GM12878 (cell line): ENCODE data around the gene TAF6. TPM values are rescaled to one million over a fixed set of nuclear protein-coding genes. Genes with fewer than 3 reads are reported as not detected.

Source experiments
- BCL11A ChIP-seq: IDR thresholded peaks from 2 replicates; pipeline ENCODE4 v1.6.1; 2011; ENCODE audit warnings: low read depth, low read length
- CREB1 ChIP-seq: IDR thresholded peaks from 2 replicates; pipeline ENCODE4 v1.6.1; 2012; ENCODE audit warnings: low read depth, mild to moderate bottlenecking, inconsistent platforms
- ELK1 ChIP-seq: IDR thresholded peaks from 2 replicates; pipeline ENCODE4 v1.6.1; 2012; ENCODE audit warnings: low read depth, low read length, improper control_type of control experiment
- ETV6 ChIP-seq, 2 experiments: fragments of 450-650 bp in 1 of 2; IDR thresholded peaks in 1 of 2; conservative IDR thresholded peaks in 1 of 2; 2 replicates each; pipeline ENCODE4 v1.6.1; 2014; ENCODE audit warnings: antibody characterized with exemption in 1 of 2, borderline replicate concordance in 1 of 2, low read depth in 1 of 2, mild to moderate bottlenecking in 1 of 2, moderate library complexity in 1 of 2
- IRF5 ChIP-seq: fragments of 450-650 bp; IDR thresholded peaks from 2 replicates; pipeline ENCODE4 v1.6.1; 2017; ENCODE audit warnings: borderline replicate concordance
- MLLT1 ChIP-seq: fragments of 450-650 bp; IDR thresholded peaks from 2 replicates; pipeline ENCODE4 v1.6.1; 2016; ENCODE audit warnings: mild to moderate bottlenecking
- MTA3 ChIP-seq: IDR thresholded peaks from 2 replicates; pipeline ENCODE4 v1.6.1; 2012; ENCODE audit warnings: low read length, inconsistent platforms, borderline replicate concordance
- PAX5 ChIP-seq: IDR thresholded peaks from 2 replicates; pipeline ENCODE4 v1.6.1; 2011; ENCODE audit warnings: low read depth, low read length, borderline replicate concordance
- POU2F2 ChIP-seq: IDR thresholded peaks from 3 replicates; pipeline ENCODE4 v1.6.1; 2011; ENCODE audit warnings: low read depth, mild to moderate bottlenecking, low read length, borderline replicate concordance
- SMC3 ChIP-seq: IDR thresholded peaks from 2 replicates; pipeline ENCODE4 v1.6.1; 2011; ENCODE audit warnings: low read length, improper control_type of control experiment, borderline replicate concordance
- SUPT20H ChIP-seq: IDR thresholded peaks from 2 replicates; pipeline ENCODE4 v1.6.1; 2011; ENCODE audit warnings: low read depth, mild to moderate bottlenecking, low read length, moderate library complexity, borderline replicate concordance; ENCODE audit not compliant: control insufficient read depth
- YY1 ChIP-seq: IDR thresholded peaks from 2 replicates; pipeline ENCODE4 v1.6.1; 2011; ENCODE audit warnings: low read depth, mild to moderate bottlenecking, low read length
- polyA plus RNA-seq, 11 experiments: library from polyadenylated mRNA; depleted of rRNA in 4 of 11; unstranded in 6 of 11; stranded (reverse) in 5 of 11; fragments of >200 nt; fragmentation: Nextera tagmentation in 4 of 11; fragmentation: Illumina TruSeq in 1 of 11; extraction: Ambion mirVana in 4 of 11; extraction: Trizol in 1 of 11; gene quantifications; 1 replicate in 1 of 11; 2 replicates in 10 of 11; pipeline versions ENCODE4 v1.2.1 to v1.2.3, GENCODE V29; 2011 to 2016; ENCODE audit warnings: inconsistent platforms in 2 of 11, missing spikeins in 2 of 11, low read depth in 1 of 11
- total RNA-seq, 4 experiments: library from RNA; depleted of rRNA in 3 of 4; stranded (reverse); fragments of >200 nt in 3 of 4; fragmentation: Illumina TruSeq in 1 of 4; extraction: Trizol in 1 of 4; gene quantifications; 2 replicates each; pipeline versions ENCODE4 v1.2.1 to v1.2.3, GENCODE V29; 2013 to 2021
- TF ChIP-seq, protein P1 (sequence below): IDR thresholded peaks from 2 replicates; pipeline ENCODE4 v1.6.1; 2011; ENCODE audit warnings: mild to moderate bottlenecking, low read depth, low read length, moderate library complexity; ENCODE audit not compliant: insufficient replicate concordance
- TF ChIP-seq, protein P2 (sequence below): IDR thresholded peaks from 2 replicates; pipeline ENCODE4 v1.6.1; 2011; ENCODE audit warnings: borderline replicate concordance, low read depth, mild to moderate bottlenecking, moderate library complexity, low read length; ENCODE audit not compliant: insufficient read depth, poor library complexity, severe bottlenecking
- TF ChIP-seq, protein P3 (sequence below): fragments of 450-650 bp; IDR thresholded peaks from 2 replicates; pipeline ENCODE4 v1.6.1; 2016; ENCODE audit warnings: mild to moderate bottlenecking
- TF ChIP-seq, protein P4 (sequence below): fragments of 450-650 bp; IDR thresholded peaks from 2 replicates; pipeline ENCODE4 v1.6.1; 2018; ENCODE audit warnings: mild to moderate bottlenecking, low read depth, moderate library complexity; ENCODE audit not compliant: partially characterized antibody

Gene TAF6
- total and polyA plus RNA-seq, 10 of the 15 experiments (the other 5 are each of a cell fraction or from before 2014, with no cell fraction given): 0.27 to 42.6 (median 17.0) TPM

- TF ChIP-seq ELK1 (no peak), PAX5 (no peak), BCL11A (no peak), SMC3 (no peak), MTA3 (no peak; the same call in 1 of the 2 replicates), POU2F2 (no peak), MLLT1 (peak; percentile 64), CREB1 (no peak; the same call in 1 of the 2 replicates), SUPT20H (no peak), ETV6 (conservative IDR thresholded peaks at IDR 0.05 in 1 of 2, IDR thresholded peaks at IDR 0.05 in 1 of 2; ENCODE audit: borderline replicate concordance in 1 of 2, low read depth in 1 of 2) (no peak), IRF5 (no peak), YY1 (peak; percentile 100)
- TF ChIP-seq, protein P1, sequence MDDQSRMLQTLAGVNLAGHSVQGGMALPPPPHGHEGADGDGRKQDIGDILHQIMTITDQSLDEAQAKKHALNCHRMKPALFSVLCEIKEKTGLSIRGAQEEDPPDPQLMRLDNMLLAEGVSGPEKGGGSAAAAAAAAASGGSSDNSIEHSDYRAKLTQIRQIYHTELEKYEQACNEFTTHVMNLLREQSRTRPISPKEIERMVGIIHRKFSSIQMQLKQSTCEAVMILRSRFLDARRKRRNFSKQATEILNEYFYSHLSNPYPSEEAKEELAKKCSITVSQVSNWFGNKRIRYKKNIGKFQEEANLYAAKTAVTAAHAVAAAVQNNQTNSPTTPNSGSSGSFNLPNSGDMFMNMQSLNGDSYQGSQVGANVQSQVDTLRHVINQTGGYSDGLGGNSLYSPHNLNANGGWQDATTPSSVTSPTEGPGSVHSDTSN: peak; percentile 53
- TF ChIP-seq, protein P2, sequence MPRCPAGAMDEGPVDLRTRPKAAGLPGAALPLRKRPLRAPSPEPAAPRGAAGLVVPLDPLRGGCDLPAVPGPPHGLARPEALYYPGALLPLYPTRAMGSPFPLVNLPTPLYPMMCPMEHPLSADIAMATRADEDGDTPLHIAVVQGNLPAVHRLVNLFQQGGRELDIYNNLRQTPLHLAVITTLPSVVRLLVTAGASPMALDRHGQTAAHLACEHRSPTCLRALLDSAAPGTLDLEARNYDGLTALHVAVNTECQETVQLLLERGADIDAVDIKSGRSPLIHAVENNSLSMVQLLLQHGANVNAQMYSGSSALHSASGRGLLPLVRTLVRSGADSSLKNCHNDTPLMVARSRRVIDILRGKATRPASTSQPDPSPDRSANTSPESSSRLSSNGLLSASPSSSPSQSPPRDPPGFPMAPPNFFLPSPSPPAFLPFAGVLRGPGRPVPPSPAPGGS: no peak
- TF ChIP-seq, protein P3, sequence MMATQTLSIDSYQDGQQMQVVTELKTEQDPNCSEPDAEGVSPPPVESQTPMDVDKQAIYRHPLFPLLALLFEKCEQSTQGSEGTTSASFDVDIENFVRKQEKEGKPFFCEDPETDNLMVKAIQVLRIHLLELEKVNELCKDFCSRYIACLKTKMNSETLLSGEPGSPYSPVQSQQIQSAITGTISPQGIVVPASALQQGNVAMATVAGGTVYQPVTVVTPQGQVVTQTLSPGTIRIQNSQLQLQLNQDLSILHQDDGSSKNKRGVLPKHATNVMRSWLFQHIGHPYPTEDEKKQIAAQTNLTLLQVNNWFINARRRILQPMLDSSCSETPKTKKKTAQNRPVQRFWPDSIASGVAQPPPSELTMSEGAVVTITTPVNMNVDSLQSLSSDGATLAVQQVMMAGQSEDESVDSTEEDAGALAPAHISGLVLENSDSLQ: 0 out of 2 replicates have a peak, but pooled peaks have one; percentile 27
- TF ChIP-seq, protein P4, sequence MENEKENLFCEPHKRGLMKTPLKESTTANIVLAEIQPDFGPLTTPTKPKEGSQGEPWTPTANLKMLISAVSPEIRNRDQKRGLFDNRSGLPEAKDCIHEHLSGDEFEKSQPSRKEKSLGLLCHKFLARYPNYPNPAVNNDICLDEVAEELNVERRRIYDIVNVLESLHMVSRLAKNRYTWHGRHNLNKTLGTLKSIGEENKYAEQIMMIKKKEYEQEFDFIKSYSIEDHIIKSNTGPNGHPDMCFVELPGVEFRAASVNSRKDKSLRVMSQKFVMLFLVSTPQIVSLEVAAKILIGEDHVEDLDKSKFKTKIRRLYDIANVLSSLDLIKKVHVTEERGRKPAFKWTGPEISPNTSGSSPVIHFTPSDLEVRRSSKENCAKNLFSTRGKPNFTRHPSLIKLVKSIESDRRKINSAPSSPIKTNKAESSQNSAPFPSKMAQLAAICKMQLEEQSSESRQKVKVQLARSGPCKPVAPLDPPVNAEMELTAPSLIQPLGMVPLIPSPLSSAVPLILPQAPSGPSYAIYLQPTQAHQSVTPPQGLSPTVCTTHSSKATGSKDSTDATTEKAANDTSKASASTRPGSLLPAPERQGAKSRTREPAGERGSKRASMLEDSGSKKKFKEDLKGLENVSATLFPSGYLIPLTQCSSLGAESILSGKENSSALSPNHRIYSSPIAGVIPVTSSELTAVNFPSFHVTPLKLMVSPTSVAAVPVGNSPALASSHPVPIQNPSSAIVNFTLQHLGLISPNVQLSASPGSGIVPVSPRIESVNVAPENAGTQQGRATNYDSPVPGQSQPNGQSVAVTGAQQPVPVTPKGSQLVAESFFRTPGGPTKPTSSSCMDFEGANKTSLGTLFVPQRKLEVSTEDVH: no peak
These were observed at the start of gene TAF6, which contains the start of gene CNPY4 (continued) for GRCh38 chr7:100119072-100119969.
